Ovary (tissue), 9 donors: ENCODE measurements around the gene STK16. TPM values are rescaled to one million over a fixed set of nuclear protein-coding genes. Genes with fewer than 3 reads are reported as not detected.

Experiments
- DNase-seq, 5 donors: peaks; one replicate each; pipeline ENCODE4 v3.0.0-alpha.2; 2019 to 2020
- H3K27ac ChIP-seq, 2 donors: fragments of 200-600 bp; one replicate each; pipeline versions ENCODE4 v1.5.1 to v1.8.0; 2019 to 2022
- H3K27me3 ChIP-seq: fragments of 200-600 bp; one replicate; pipeline ENCODE4 v1.8.0; 2022
- H3K36me3 ChIP-seq: fragments of 200-600 bp; sonication (generic); one replicate; pipeline ENCODE4 v1.5.1; 2019
- H3K4me1 ChIP-seq: one replicate; pipeline ENCODE4 v1.8.1; 2013; ENCODE audit warnings: mild to moderate bottlenecking, moderate library complexity; ENCODE audit not compliant: insufficient read depth
- H3K4me3 ChIP-seq: fragments of 200-600 bp; sonication (generic); one replicate; pipeline ENCODE4 v1.5.1; 2017
- H3K9me3 ChIP-seq, 2 donors: fragments of 200-600 bp in 1 of 2; sonication (generic) in 1 of 2; one replicate each; pipeline versions ENCODE4 v1.5.1 to v1.8.1; 2013 to 2019; ENCODE audit warnings: mild to moderate bottlenecking in 1 of 2, moderate library complexity in 1 of 2
- EP300 ChIP-seq: sonication (generic); formaldehyde crosslinking; IDR thresholded peaks from one replicate; pipeline ENCODE4 v1.6.1; 2017; ENCODE audit warnings: antibody characterized with exemption
- POLR2A ChIP-seq: fragments of 450-650 bp; IDR thresholded peaks from one replicate; pipeline ENCODE4 v1.6.1; 2017; ENCODE audit warnings: antibody characterized with exemption, mild to moderate bottlenecking, moderate library complexity
- WGBS, 3 donors: extraction: QIAGEN DNeasy Blood & Tissue Kit in 1 of 3; methylation state at CpG; one replicate each; pipeline versions ENCODE4 v1.1.5 to v1.1.7; 2013 to 2017; 5-methylcytosine and 5-hydroxymethylcytosine counted together
- intact Hi-C, 4 donors: fragments of 100-400 bp; cut with DNase I; formaldehyde crosslinking; loops; one replicate each; pipeline versions ENCODE4 v1.11.0 to v1.15.1; 2022 to 2023
- polyA plus RNA-seq, 2 donors: library from polyadenylated mRNA; stranded (reverse); fragments of 200-250 nt in 1 of 2; fragments of 350-450 nt in 1 of 2; fragmentation: Illumina TruSeq in 1 of 2; extraction: RNeasy Lipid Tissue Mini Kit (QIAGEN cat#74804) in 1 of 2; gene quantifications; one replicate each; pipeline ENCODE4 v1.2.3, GENCODE V29; 2013 to 2014
- total RNA-seq, 7 donors: library from RNA; depleted of rRNA in 2 of 7; stranded (reverse); fragments of >200 nt in 2 of 7; fragmentation: NEBNext Ultra II Directional in 3 of 7; extraction: Animal tissue kit (Norgen Biotek cat#: 25700) in 3 of 7; gene quantifications; one replicate each; pipeline versions ENCODE4 v1.1.0 to v1.2.4, GENCODE V29; 2016 to 2023
- TF ChIP-seq, protein P1 (sequence below), 3 donors: fragments of 450-650 bp in 2 of 3; fragments of 200-600 bp in 1 of 3; IDR thresholded peaks; one replicate each; pipeline versions ENCODE4 v1.5.1 to v1.8.0; 2016 to 2022; ENCODE audit warnings: antibody characterized with exemption in 3 of 3, mild to moderate bottlenecking in 1 of 3
- donor health status: DM: no; HTN: no; CAD: no; lungs with moderate emphysema.
- donor health status: DM: no; HTN: no; CAD: no.
- donor health status: Bipolar disorder and iron deficiency.
- donor health status: DM: yes; HTN: yes; CAD: no.
- donor health status: DM: no; HTN: no; CAD: no.
- donor health status: DM: yes; HTN: yes; CAD: no.

The STK16 gene
- total and polyA plus RNA-seq, 9 donors = 12.4 to 29.4 (median 18.8) TPM

DNA sequence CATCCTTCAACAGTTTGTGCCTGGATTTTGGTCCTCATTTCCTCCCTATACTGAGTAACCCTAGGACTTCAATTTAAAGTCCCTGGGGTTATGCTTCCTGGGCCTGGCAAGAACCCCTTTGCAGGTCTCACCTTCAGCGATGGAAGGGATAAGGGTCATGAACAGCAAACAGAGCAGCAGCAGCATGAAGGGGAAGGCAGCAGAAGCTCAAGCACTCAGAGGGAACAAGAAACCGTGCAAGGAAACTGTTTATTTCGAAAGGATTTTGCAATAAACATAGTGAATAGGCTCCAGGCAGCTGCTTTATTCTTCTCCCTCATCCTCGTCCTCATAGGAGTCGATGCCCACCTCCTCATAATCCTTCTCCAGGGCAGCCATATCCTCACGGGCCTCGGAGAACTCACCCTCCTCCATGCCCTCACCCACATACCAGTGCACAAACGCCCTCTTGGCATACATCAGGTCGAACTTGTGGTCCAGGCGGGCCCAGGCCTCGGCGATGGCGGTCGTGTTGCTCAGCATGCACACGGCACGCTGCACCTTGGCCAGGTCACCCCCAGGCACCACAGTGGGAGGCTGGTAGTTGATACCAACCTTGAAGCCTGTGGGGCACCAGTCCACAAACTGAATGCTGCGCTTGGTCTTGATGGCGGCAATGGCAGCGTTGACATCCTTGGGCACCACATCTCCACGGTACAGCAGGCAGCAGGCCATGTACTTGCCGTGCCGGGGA, 4.9 kb downstream of the STK16 start:
- 80 to 88% (median 82%) methylated on average over 22 of the region's 22 CpGs for WGBS, 3 donors
- Histone ChIP-seq H3K36me3 (no peaks in the 10 kb centered on the region), H3K27me3 (no peaks in the 10 kb centered on the region), H3K27ac (peak overlapping the region in 1 of 2 donors; percentile 71), H3K4me1 (peaks cover 26% of the 10 kb centered on the region), H3K4me3 (no peak overlapping the region), H3K9me3 (no peaks in the 10 kb centered on the region)
- no peak for TF ChIP-seq EP300
- TF ChIP-seq, protein P1, sequence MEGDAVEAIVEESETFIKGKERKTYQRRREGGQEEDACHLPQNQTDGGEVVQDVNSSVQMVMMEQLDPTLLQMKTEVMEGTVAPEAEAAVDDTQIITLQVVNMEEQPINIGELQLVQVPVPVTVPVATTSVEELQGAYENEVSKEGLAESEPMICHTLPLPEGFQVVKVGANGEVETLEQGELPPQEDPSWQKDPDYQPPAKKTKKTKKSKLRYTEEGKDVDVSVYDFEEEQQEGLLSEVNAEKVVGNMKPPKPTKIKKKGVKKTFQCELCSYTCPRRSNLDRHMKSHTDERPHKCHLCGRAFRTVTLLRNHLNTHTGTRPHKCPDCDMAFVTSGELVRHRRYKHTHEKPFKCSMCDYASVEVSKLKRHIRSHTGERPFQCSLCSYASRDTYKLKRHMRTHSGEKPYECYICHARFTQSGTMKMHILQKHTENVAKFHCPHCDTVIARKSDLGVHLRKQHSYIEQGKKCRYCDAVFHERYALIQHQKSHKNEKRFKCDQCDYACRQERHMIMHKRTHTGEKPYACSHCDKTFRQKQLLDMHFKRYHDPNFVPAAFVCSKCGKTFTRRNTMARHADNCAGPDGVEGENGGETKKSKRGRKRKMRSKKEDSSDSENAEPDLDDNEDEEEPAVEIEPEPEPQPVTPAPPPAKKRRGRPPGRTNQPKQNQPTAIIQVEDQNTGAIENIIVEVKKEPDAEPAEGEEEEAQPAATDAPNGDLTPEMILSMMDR (IDR thresholded peaks at IDR 0.05) = no peak
- TF ChIP-seq POLR2A = no peak
- intact Hi-C loops = no loop called here
- DNase-seq = no peak

DNA sequence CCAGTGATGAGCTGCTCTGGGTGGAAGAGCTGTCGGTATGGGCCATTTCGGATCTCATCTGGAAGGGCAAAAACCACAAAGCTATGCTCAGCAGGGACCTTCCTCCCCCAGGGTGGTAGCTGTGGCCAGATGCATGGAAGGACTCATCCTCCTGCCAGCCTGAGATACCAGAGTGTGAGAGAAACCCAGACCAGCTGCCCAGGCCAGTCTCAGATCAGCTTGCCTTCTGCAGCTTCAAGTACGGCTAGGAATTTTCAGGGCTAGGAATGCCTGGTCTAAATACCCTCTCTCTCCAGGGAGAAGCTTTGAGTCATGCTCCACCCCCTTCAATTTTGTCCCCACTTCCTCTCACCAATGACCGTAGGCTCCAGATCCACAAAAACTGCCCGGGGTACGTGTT, 6.4 kb downstream of the STK16 start:
- Histone ChIP-seq H3K27me3 (no peaks in the 10 kb centered on the region), H3K9me3 (no peaks in the 10 kb centered on the region), H3K4me3 (no peak overlapping the region), H3K4me1 (peaks cover 23% of the 10 kb centered on the region), H3K36me3 (no peaks in the 10 kb centered on the region), H3K27ac (no peak overlapping the region)
- TF ChIP-seq, protein P1 (IDR thresholded peaks at IDR 0.05) = no peak
- no peak for TF ChIP-seq EP300
- TF ChIP-seq POLR2A = no peak
- 68 to 79% (median 76%) methylated on average over 6 of the region's 6 CpGs for WGBS, 3 donors
- no peak for DNase-seq
- intact Hi-C loops = no loop called here

DNA sequence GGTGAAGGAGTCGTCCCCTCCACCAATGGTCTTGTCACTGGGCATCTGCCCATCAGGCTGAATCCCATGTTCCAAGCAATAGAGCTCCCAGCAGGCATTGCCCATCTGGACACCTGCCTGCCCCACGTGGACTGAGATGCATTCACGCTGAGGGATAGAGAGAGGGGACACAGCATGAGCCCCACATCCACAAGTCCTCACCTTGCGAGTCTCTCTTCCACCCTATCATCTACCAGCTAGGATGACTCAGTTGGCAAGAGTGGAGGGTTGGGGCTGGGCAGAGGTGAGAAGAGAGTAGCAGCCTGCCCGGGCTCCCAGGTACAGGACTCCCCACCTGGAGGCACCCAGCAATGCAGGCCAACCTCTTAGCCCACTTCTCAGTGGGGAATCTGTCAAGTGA, 6.8 kb downstream of the STK16 start:
- peak overlapping the region; percentile 57 for H3K4me3 ChIP-seq
- no peaks in the 10 kb centered on the region for H3K27me3 ChIP-seq
- peak overlapping the region in 1 of 2 donors; percentile 46 for H3K27ac ChIP-seq
- intact Hi-C loops = no loop called here
- DNase-seq = no peak
- no peaks in the 10 kb centered on the region for H3K36me3 ChIP-seq
- WGBS, 3 donors = 50 to 61% (median 52%) methylated on average over 5 of the region's 5 CpGs
- no peaks in the 10 kb centered on the region for H3K9me3 ChIP-seq
- TF ChIP-seq POLR2A (no peak), EP300 (no peak)
- TF ChIP-seq, protein P1 (IDR thresholded peaks at IDR 0.05) = no peak
- peaks cover 23% of the 10 kb centered on the region for H3K4me1 ChIP-seq

DNA sequence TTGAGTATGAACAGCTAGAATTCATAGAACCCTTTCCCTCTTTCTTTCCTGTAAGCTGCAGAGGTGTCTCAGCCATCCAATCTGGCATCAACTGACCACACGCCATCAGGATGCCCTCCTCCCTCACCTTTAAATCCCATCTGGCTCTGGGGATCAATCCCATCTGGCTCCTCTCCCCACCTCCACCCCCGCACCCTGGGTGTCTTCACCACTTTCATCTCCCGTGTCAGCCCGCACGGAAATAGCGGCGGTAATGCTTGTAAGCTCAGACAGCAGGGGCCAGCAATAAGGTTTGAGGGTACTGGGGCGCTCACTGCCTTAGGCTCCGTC, 7.3 kb downstream of the STK16 start:
- 7 to 16% (median 14%) methylated on average over 9 of the region's 9 CpGs for WGBS, 3 donors
- peak overlapping the region; percentile 57 for H3K4me3 ChIP-seq
- TF ChIP-seq EP300 (no peak), POLR2A (no peak)
- TF ChIP-seq, protein P1 (IDR thresholded peaks at IDR 0.05) = no peak
- H3K36me3 ChIP-seq = no peaks in the 10 kb centered on the region
- no peak for DNase-seq
- intact Hi-C loops = no loop called here
- H3K27ac ChIP-seq = peak overlapping the region in 1 of 2 donors; percentile 46
- no peaks in the 10 kb centered on the region for H3K9me3 ChIP-seq
- H3K27me3 ChIP-seq = no peaks in the 10 kb centered on the region
- H3K4me1 ChIP-seq = peaks cover 23% of the 10 kb centered on the region
